ENCODE results near the gene ABCA4. TPM values are rescaled to one million over a fixed set of nuclear protein-coding genes. Genes with fewer than 3 reads are reported as not detected.

The ABCA4 gene
- total RNA-seq, 6 donors from 2014 or later = under 0.01 to 1.3 (median 0.53) TPM

DNA sequence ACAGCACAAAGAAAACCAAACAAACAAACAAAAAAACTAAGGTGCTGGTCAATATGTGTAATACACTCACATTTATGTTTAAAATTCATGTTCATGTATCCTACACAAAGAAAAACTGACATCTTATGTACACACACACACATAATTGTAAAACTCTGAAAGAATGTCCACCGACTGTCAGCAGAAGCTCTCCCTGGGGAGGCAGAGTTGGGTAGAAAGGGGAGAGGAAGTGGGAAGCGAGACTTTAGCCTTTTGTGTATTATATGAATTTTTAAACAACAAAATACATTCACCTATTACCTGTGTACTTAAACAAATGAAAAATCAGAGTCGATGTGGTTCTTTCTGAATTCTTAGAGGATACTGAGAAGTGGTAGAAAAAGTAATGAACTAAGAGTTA, 88.3 kb downstream of the ABCA4 start:
- TF ChIP-seq, protein P1, sequence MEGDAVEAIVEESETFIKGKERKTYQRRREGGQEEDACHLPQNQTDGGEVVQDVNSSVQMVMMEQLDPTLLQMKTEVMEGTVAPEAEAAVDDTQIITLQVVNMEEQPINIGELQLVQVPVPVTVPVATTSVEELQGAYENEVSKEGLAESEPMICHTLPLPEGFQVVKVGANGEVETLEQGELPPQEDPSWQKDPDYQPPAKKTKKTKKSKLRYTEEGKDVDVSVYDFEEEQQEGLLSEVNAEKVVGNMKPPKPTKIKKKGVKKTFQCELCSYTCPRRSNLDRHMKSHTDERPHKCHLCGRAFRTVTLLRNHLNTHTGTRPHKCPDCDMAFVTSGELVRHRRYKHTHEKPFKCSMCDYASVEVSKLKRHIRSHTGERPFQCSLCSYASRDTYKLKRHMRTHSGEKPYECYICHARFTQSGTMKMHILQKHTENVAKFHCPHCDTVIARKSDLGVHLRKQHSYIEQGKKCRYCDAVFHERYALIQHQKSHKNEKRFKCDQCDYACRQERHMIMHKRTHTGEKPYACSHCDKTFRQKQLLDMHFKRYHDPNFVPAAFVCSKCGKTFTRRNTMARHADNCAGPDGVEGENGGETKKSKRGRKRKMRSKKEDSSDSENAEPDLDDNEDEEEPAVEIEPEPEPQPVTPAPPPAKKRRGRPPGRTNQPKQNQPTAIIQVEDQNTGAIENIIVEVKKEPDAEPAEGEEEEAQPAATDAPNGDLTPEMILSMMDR (IDR thresholded peaks at IDR 0.05) = no peak
- no peak for TF ChIP-seq EP300 (IDR thresholded peaks at IDR 0.05)
- TF ChIP-seq POLR2A (IDR thresholded peaks at IDR 0.05) = no peak
- no peaks in the 10 kb centered on the region for H3K9me3 ChIP-seq
- H3K27ac ChIP-seq = no peak overlapping the region
- ATAC-seq (ENCODE audit: low FRiP score in 2 of 2) = no peak
- H3K4me3 ChIP-seq = no peak overlapping the region
- WGBS, 2 donors = 80 to 83% methylated on average over 3 of the region's 3 CpGs
- H3K4me1 ChIP-seq = peaks cover 0 to 3% (median 0%) of the 10 kb centered on the region in 4 donors
- H3K27me3 ChIP-seq = no peaks in the 10 kb centered on the region
- no peaks in the 10 kb centered on the region for H3K36me3 ChIP-seq
- no peak for DNase-seq

DNA sequence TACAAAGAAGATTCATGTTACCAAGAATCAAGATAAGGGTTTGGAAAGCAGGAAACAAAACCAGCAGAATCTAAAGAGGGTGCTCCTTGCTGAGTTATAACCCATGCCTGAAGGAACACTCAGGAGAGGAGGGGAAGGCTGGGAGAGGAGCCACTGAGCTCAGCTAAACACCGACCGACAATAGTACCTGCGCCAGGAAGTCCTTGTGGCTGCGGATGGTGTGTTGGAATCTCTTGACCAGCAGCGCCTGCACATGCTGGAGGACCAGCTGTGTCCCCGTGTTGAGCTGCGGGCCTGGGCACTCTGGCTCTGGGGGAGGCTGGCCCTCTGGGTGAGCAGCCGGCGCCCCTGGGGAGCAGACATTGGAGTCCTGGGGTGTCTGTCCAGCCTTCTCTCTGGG, 89.4 kb downstream of the ABCA4 start:
- TF ChIP-seq, protein P1 (IDR thresholded peaks at IDR 0.05) = no peak
- TF ChIP-seq POLR2A (IDR thresholded peaks at IDR 0.05) = no peak
- no peak for TF ChIP-seq EP300 (IDR thresholded peaks at IDR 0.05)
- no peak for TF ChIP-seq POLR2AphosphoS5 (IDR thresholded peaks at IDR 0.05)
- DNase-seq (peak; percentile 56 to 80), ATAC-seq (ENCODE audit: low FRiP score in 2 of 2) (no peak)
- WGBS, 2 donors = 58 to 75% methylated on average over 4 to 9 of the region's 9 CpGs
- H3K4me1 ChIP-seq = peaks cover 0 to under 1% (median 0%) of the 10 kb centered on the region in 4 donors
- no peaks in the 10 kb centered on the region for H3K27me3 ChIP-seq
- H3K27ac ChIP-seq = peak overlapping the region in 2 of 4 donors; percentile 4 to 22
- H3K4me3 ChIP-seq = no peak overlapping the region
- H3K9me3 ChIP-seq = no peaks in the 10 kb centered on the region
- H3K36me3 ChIP-seq = no peaks in the 10 kb centered on the region

DNA sequence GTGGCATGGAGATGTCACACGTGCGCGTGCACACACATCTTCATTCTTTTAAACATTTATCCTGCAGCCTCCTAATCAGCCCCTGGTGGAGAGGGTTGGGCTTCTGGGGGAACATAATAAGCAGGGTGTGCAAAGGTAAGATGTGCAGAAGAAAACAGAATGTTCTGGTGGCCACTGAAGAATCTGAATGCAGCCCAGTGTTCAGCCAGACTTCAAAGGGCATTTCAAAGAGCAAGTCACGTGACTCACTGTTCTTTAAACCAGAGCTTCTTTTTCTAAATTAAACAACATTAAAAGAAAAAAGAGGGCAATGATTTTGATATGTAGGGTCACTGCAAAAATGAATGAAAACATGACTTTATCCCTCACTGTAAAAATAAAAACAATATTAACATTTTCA, 89.8 kb downstream of the ABCA4 start:
- H3K27me3 ChIP-seq = no peaks in the 10 kb centered on the region
- H3K27ac ChIP-seq = peak overlapping the region in 1 of 4 donors; percentile 22
- peaks cover 2 to 5% (median 2%) of the 10 kb centered on the region in 4 donors for H3K4me1 ChIP-seq
- H3K9me3 ChIP-seq = no peaks in the 10 kb centered on the region
- no peak for TF ChIP-seq EP300 (IDR thresholded peaks at IDR 0.05)
- no peak for TF ChIP-seq POLR2A (IDR thresholded peaks at IDR 0.05)
- TF ChIP-seq, protein P1 (IDR thresholded peaks at IDR 0.05) = no peak
- no peak for TF ChIP-seq POLR2AphosphoS5 (IDR thresholded peaks at IDR 0.05)
- 81 to 86% methylated on average over 4 of the region's 4 CpGs for WGBS, 2 donors
- no peak for DNase-seq
- no peaks in the 10 kb centered on the region for H3K36me3 ChIP-seq
- no peak for ATAC-seq (ENCODE audit: low FRiP score in 2 of 2)
- H3K4me3 ChIP-seq = no peak overlapping the region

DNA sequence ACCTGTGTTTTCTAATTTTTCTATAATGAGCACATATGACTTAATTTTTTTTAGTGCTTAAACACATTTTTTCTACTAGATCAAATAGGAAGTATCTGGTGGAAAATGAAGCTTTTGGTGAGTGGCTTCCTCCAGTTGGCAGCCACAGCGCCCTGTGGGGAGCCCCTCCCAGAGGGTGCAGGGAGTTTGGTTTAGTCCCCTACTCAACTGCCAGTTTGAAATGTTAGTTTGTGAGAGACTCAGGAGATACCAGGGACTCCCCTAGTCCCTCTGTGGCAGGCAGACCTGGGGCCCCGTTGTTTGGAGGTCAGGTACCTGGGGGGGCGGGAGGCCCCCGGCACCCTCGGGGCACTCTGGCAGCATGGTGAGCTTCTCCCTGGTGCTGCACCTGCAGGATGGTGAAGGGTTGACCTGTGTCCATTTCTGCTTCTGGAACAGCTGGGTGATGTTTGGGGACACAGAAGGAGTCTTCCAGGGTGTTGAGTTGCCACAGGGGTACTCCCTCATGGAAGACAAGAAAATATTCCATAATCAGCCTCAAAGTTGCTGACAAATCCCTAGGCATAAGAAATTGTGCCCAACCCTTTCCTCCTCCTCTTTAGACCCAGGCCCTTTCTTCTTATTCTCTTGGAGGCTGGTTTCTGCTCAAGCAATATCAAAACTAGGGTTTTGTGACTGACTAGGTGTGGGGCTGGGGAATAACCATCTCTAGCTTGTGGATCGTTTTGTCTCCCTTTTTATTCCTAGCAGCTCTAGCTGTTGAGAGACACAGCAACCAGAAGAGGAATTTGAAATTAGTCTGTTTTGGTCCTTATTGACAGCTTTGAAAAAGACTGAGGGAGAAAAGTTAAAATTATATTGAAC, 91.6 kb downstream of the ABCA4 start:
- TF ChIP-seq, protein P1 (IDR thresholded peaks at IDR 0.05) = no peak
- ATAC-seq (ENCODE audit: low FRiP score in 2 of 2) (no peak), DNase-seq (peak in 1 of 2 donors; percentile 66)
- WGBS, 2 donors = 85 to 88% methylated on average over 6 of the region's 6 CpGs
- peaks cover 4 to 13% (median 7%) of the 10 kb centered on the region in 4 donors for H3K4me1 ChIP-seq
- no peaks in the 10 kb centered on the region for H3K36me3 ChIP-seq
- no peaks in the 10 kb centered on the region for H3K9me3 ChIP-seq
- H3K27me3 ChIP-seq = no peaks in the 10 kb centered on the region
- H3K4me3 ChIP-seq = no peak overlapping the region
- no peak overlapping the region for H3K27ac ChIP-seq
